ENCODE measurements around the gene FAM229A. TPM values are rescaled to one million over a fixed set of nuclear protein-coding genes. Genes with fewer than 3 reads are reported as not detected.

The FAM229A gene
- total RNA-seq, 1 donor = 2.5 TPM

DNA sequence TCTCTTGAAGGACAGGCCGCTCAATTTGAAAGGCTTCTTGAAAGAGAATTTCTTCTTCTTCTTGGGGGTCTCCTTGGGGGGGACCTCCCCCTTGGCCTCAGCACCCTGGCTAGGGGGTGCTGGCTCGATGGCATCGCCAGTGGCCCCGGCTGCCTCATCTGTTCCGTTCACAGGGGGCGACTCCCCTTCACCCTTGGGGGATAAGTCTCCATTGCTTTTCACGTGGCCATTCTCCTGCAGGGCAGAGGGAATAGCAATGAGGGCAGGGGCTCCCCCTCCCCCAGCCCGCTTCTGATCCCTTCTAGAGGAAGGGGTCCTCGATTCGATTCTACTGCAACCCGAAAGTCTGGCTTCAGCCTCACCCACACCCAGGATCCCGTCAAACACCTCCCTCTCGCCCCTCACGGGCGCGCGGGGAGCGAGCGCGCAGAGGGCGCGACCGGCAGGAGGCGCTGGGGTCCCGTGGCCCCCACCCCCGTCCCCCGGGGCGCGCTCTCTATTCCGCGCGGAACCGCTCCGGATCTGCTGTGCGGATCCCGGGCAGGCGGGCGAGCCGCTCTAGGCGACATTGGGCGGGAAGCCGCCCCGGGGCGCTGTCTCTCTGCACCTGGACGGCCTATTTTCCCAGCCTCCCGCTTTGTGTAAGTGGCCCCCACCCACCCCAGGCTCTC, 27.3 kb downstream of the FAM229A start:
- peaks cover 16% of the 10 kb centered on the region for H4K20me1 ChIP-seq (ENCODE audit: insufficient read depth, low read length)
- H3K27me3 ChIP-seq (ENCODE audit: insufficient read depth, low read length) = no peaks in the 10 kb centered on the region
- DNase-seq (ENCODE audit: insufficient read length, low spot score, missing footprints) = peak; percentile 91
- no peaks in the 10 kb centered on the region for H3K9me3 ChIP-seq (ENCODE audit: low read depth, low read length)
- TF ChIP-seq, protein P1, sequence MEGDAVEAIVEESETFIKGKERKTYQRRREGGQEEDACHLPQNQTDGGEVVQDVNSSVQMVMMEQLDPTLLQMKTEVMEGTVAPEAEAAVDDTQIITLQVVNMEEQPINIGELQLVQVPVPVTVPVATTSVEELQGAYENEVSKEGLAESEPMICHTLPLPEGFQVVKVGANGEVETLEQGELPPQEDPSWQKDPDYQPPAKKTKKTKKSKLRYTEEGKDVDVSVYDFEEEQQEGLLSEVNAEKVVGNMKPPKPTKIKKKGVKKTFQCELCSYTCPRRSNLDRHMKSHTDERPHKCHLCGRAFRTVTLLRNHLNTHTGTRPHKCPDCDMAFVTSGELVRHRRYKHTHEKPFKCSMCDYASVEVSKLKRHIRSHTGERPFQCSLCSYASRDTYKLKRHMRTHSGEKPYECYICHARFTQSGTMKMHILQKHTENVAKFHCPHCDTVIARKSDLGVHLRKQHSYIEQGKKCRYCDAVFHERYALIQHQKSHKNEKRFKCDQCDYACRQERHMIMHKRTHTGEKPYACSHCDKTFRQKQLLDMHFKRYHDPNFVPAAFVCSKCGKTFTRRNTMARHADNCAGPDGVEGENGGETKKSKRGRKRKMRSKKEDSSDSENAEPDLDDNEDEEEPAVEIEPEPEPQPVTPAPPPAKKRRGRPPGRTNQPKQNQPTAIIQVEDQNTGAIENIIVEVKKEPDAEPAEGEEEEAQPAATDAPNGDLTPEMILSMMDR (IDR thresholded peaks at IDR 0.05; ENCODE audit: extremely low read depth, low read depth, low read length) = peak; percentile 56
- peak overlapping the region; percentile 73 for H3K4me3 ChIP-seq (ENCODE audit: insufficient read depth, low read length)
- peaks cover 12% of the 10 kb centered on the region for H3K4me1 ChIP-seq (ENCODE audit: insufficient read depth, low read length)
- no peak overlapping the region for H3K27ac ChIP-seq (ENCODE audit: low read depth, low read length)
- no peaks in the 10 kb centered on the region for H3K79me2 ChIP-seq (ENCODE audit: insufficient read depth, low read length)
- H2AFZ ChIP-seq (ENCODE audit: low read length) = no peak overlapping the region
- H3K36me3 ChIP-seq (ENCODE audit: insufficient read depth, low read length) = peaks cover 18% of the 10 kb centered on the region
- peak overlapping the region; percentile 84 for H3K4me2 ChIP-seq (ENCODE audit: insufficient read depth, low read length)

DNA sequence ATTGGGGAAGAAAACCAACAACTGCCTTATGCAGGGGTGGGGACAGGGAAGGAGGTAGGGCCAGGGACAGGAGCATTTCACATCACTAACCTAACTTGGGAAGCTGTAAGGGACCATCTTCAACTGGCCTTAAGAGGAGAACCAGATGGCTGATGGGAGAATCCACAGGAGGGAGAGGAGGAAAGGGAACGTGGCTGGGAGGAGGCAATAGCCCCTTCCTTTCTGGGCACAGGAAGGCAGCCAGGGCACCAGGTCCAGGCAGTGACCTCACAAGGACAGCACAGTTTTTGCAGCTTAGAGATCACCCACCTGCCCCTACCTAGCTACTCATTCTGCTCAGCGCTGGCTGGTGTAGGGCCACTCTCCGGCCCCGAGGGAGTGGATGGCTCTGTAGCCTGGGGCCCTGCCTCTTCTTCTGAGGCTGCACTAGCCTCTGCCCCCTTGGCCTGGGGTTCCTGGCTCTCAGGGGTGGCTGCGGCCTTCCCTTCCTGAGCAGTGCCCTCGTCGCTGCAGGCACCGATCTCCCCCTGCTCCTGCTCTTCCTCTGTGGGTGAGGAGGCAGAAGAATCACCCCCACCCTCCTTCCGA, 27.9 kb downstream of the FAM229A start:
- Histone ChIP-seq H3K79me2 (ENCODE audit: insufficient read depth, low read length) (no peaks in the 10 kb centered on the region), H3K4me1 (ENCODE audit: insufficient read depth, low read length) (peaks cover 12% of the 10 kb centered on the region), H3K27ac (ENCODE audit: low read depth, low read length) (no peak overlapping the region), H3K4me2 (ENCODE audit: insufficient read depth, low read length) (peak overlapping the region; percentile 84), H3K36me3 (ENCODE audit: insufficient read depth, low read length) (peaks cover 18% of the 10 kb centered on the region), H4K20me1 (ENCODE audit: insufficient read depth, low read length) (peaks cover 16% of the 10 kb centered on the region), H3K9me3 (ENCODE audit: low read depth, low read length) (no peaks in the 10 kb centered on the region), H2AFZ (ENCODE audit: low read length) (no peak overlapping the region), H3K4me3 (ENCODE audit: insufficient read depth, low read length) (peak overlapping the region; percentile 73), H3K27me3 (ENCODE audit: insufficient read depth, low read length) (no peaks in the 10 kb centered on the region)
- TF ChIP-seq, protein P1 (IDR thresholded peaks at IDR 0.05; ENCODE audit: extremely low read depth, low read depth, low read length) = no peak
- peak; percentile 50 for DNase-seq (ENCODE audit: insufficient read length, low spot score, missing footprints)

DNA sequence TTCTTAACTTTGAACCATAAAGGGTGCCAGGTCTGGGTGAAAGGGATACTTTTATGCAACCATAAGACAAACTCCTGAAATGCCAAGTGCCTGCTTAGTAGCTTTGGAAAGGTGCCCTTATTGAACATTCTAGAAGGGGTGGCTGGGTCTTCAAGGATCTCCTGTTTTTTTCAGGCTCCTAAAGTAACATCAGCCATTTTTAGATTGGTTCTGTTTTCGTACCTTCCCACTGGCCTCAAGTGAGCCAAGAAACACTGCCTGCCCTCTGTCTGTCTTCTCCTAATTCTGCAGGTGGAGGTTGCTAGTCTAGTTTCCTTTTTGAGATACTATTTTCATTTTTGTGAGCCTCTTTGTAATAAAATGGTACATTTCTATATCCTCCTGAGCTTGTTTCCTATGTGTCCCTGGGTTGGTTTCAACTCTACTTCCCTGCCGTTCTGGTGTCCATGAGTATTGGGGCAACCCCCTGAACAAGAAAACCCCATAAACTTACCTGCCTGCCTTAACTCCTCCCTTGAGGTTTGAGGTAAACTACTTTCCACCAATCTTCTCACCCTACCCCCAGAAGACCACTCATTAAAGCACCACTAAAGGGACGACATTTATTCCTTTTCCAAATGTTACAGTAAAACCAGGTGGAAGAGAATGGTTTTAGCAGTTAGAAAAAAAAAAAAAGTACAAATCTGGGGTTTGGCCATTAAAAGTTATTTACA, 28.9 kb downstream of the FAM229A start:
- no peaks in the 10 kb centered on the region for H3K9me3 ChIP-seq (ENCODE audit: low read depth, low read length)
- peak; percentile 68 for DNase-seq (ENCODE audit: insufficient read length, low spot score, missing footprints)
- no peak overlapping the region for H2AFZ ChIP-seq (ENCODE audit: low read length)
- no peaks in the 10 kb centered on the region for H3K79me2 ChIP-seq (ENCODE audit: insufficient read depth, low read length)
- peaks cover 12% of the 10 kb centered on the region for H3K4me1 ChIP-seq (ENCODE audit: insufficient read depth, low read length)
- no peak overlapping the region for H3K4me3 ChIP-seq (ENCODE audit: insufficient read depth, low read length)
- TF ChIP-seq, protein P1 (IDR thresholded peaks at IDR 0.05; ENCODE audit: extremely low read depth, low read depth, low read length) = no peak
- no peaks in the 10 kb centered on the region for H3K27me3 ChIP-seq (ENCODE audit: insufficient read depth, low read length)
- H3K27ac ChIP-seq (ENCODE audit: low read depth, low read length) = no peak overlapping the region
- H3K4me2 ChIP-seq (ENCODE audit: insufficient read depth, low read length) = no peak overlapping the region
- H4K20me1 ChIP-seq (ENCODE audit: insufficient read depth, low read length) = peaks cover 16% of the 10 kb centered on the region
- peaks cover 28% of the 10 kb centered on the region for H3K36me3 ChIP-seq (ENCODE audit: insufficient read depth, low read length)

Measured in osteoblast (primary cell).